NCI-H526 treated with DMSO at 0.1 percent for 48 hours (cell line): ENCODE data around the gene ATP5MK.
"Not testable (repeated sequence)": the region's sequence is repeated elsewhere in the genome, so short reads cannot be mapped to it uniquely, and the experiment has no call there.

Experiments
- DNase-seq: peaks from one replicate; lab custom pipeline; 2025; lab: John Stamatoyannopoulos, UW

Gene ATP5MK, protein sequence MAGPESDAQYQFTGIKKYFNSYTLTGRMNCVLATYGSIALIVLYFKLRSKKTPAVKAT

DNA sequence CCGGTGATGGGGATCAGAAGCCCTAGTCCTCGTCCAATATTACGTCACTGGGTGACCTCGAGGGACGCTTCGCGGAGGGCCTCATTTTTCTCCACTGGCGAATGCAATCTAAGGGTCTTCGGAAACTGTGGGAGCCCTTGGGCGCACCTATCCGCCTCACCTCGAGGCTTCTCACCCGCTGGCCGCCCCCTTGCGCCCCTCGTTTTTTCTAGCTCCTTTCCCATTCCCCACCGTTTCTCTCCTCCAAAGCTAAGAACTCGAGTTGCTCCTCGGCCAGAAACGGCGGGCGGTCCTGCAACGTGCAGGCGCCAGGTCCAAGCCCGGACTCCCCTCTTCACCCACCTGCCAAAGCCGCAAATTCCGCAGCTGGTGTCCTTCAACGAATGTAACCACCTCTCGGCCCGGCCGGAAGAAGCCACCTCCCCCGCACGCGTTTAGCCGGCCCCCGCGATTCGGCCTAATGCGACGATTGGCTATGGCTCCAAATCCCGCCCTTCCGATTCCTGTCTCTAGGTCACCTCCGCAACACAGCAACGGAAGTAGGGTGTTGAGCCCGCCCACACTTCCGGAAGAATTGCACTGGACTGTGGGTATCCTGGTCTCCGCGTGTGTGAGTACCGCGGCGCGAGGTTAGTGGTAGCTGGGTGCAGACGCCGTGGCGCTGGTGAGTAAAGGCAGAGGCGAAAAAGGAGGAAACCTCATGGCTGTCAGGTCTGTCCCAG, at the start of gene ATP5MK, which contains the start of gene PDCD11:
TSS of gene ATP5MK (minus strand) at position 409 of the 722 bp plus-strand sequence. CDS start 4,018 bp downstream, outside the sequence.
TSS of gene PDCD11 (plus strand) at position 560 of the 722 bp plus-strand sequence. CDS start 1,801 bp downstream, outside the sequence.
- peak; percentile 91 for DNase-seq

DNA sequence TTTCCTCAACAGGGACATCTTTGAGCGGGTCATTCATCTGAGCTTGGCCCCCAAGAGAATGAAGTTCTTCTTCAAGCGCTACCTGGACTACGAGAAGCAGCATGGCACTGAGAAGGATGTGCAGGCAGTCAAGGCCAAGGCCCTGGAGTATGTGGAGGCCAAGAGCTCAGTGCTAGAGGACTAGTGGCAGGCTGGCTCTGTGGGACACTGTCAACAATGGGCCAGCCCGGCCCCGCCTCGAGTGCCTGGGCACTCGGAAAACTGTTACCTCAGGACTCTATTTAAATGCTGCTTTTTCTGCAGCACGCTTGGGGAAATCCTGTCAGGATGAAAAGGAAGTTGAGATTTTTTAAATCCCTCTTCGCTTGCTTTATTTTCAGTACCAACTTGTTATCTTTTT, 49.1 kb upstream of the ATP5MK start:
- DNase-seq, result no peak

DNA sequence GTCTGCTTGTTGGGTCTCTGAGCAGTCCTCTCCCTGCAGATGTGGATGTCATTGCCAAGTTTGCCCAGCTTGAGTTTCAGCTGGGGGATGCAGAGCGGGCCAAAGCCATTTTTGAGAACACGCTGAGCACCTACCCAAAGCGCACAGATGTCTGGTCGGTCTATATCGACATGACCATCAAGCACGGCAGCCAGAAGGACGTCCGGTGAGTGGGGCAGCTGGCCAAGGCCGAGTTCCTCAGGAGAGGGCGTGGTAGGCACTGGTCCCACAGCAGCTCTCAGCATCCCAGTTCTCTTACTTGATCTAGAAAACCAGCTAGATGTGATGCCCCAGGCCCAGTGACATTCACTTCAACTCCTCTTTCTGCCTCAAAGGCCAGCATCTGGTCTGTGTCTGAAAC, 48.2 kb upstream of the ATP5MK start:
- DNase-seq, result no peak

DNA sequence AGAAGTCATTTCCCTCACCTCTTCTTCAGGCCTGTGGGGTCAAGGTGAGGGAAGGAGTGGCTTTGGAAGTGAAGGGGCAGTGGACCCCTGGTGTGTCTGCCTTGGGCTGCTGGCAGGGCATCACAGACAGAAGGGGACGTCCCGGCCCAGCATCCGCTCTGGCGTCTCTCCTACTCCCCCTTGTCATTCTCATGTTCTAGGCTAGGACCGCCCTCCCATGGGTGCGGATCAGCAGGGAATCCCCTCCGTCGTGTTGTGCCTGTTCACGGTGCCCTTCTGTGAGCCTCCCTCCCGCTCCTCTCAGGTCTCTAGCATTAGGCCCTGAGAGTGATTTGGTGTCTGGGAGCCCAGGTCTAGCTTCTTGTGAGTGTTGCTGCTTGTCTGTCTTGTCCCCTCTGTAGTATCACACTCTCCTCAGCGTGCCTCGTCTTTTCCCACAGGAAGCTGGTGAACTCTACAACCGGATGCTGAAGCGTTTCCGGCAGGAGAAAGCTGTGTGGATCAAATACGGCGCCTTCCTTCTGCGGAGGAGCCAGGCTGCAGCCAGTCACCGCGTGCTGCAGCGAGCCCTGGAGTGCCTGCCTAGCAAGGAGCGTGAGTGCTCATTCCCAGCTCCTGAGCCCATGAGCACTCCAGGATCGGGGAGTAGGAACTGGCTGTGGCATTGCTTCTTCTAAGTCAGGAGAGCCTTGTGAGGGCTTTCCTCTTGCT, 47.4 kb upstream of the ATP5MK start:
- DNase-seq, result no peak

DNA sequence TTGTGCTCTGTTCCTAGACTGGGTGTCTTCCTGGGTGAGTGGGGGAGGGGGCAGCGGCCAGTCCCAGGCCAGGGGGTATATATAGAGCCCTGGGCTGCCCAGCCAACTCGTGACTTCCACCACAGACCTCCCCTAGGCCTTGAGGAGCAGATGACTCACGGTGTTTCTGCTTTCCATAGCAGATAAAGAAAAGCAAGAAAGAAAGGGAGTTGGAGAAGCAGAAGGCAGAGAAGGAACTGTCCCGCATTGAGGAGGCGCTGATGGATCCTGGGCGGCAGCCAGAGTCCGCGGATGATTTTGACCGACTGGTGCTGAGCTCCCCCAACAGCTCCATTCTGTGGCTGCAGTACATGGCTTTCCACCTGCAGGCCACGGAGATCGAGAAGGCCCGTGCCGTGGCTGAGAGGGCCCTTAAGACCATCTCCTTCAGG, 45.8 kb upstream of the ATP5MK start:
- no peak for DNase-seq

DNA sequence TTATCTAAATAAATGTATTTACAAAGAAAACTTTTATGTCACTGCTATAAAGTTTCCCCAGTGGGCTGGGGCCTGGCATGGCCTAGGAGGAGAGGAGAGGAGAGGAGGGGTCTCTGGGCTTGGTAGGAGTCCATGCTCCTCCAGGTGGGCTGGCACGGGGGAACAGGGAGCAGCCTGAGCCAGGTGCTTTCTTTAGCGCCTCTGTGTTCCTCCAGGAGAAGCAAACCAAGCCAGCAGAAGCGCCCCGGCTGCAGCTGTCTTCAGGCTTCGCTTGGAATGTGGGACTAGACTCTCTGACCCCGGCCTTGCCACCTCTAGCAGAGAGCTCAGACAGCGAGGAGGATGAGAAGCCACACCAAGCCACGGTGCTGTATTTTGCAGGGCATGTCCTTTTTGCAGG, 45.3 kb upstream of the ATP5MK start:
- no peak for DNase-seq

DNA sequence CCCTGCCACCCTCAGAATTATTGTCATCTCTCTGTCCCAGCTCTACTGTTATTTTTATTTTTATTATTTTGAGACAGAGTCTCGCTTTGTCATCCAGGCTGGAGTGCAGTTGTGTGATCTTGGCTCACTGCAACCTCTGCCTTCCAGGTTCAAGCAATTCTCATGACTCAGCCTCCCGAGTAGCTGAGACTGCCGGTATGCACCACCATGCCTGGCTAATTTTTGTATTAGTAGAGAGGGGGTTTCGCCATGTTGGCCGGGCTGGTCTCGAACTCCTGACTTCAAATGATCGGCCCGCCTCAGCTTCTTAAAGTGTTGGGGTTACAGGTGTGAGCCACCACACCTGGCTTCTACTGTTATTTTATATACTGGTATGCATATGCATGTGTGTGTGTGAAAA, 44.9 kb upstream of the ATP5MK start:
- DNase-seq, result no peak

DNA sequence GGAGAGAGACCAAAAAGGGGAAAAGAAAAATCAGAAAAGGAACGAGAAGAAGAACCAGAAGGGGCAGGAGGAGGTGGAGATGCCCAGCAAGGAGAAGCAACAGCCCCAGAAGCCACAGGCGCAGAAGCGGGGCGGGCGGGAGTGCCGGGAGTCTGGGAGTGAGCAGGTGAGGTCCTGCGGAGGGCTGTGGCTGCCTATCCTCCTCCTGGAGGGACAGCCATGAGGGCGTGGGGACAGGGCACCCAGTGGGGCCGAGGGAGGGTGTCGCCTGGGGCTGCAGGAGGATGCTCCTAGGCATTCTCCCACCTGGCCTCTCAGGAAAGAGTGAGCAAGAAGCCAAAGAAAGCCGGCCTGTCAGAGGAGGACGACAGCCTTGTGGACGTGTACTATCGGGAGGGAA, 44.1 kb upstream of the ATP5MK start:
- no peak for DNase-seq

DNA sequence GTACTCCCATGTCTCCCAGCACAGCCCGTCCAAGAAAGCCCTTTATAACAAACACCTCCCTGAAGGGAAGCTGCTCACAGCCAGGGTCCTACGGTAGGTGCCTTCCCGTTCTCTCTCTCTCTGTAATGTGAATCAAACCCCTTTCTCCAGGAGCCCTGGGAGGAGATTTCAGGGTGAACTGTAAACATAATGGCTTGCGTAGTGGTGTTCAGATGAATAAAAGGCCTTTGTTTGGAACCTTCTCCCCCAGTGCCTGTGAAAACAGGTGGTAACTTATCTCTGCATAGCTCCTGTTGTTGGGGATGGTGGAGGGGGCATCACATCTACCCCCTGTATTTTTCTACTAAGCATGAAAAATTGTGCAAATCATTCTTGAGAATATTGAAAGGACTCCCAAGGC, 43.5 kb upstream of the ATP5MK start:
- no peak for DNase-seq

DNA sequence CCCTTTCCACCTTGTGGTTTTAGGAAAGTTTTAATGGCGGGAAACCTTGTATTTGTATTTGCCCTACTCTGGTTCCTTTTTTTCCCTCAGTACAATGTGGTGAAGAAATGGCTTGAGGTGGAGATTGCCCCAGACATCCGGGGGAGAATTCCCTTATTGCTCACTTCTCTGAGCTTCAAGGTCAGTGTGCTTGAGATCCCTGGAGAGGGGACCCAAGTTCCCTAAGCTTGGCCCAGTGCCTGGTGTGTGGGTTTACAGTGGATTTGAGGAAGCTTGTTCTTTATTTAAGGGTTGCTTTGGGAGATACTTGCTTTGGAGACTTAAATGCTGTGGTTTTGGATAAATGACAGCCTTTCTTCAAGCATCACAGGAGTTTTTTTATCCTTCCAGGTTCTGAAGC, 37.6 kb upstream of the ATP5MK start:
- DNase-seq, result no peak

DNA sequence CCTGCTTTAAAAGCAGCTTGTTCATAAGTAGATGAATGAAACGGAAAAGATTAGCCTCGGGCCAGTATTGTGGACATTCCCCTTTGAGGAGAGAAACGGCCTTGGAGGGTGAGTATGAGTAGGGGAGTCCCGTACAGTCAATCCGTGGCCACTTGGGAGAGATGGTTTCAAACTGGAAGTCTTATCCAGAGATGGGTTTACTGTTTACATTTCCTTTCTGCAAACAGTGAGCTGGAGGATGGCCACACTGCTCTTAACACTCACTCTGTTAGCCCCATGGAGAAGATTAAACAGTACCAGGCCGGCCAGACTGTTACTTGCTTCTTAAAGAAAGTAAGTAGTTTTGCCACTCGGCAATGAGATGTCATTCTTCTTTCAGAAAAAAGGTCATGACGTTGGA, 35.6 kb upstream of the ATP5MK start:
- no peak for DNase-seq

DNA sequence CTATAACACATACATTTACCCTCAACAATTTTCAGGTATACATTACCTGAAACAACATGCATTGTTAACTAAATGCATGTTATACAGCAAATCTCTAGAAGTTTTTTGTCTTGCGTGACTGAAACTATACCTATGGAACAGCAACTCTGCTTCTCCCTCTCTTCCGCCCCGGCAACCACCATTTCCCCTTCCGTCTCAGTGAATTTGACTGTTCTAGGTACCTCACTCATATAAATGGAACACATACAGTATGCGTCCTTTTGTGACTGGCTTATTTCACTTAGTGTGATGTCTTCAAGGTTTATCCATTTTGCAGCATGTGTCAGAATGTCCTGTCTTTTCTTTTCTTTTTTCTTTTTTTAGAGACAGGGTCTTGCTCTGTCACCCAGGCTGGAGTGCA, 33.4 kb upstream of the ATP5MK start:
- DNase-seq, result no peak

DNA sequence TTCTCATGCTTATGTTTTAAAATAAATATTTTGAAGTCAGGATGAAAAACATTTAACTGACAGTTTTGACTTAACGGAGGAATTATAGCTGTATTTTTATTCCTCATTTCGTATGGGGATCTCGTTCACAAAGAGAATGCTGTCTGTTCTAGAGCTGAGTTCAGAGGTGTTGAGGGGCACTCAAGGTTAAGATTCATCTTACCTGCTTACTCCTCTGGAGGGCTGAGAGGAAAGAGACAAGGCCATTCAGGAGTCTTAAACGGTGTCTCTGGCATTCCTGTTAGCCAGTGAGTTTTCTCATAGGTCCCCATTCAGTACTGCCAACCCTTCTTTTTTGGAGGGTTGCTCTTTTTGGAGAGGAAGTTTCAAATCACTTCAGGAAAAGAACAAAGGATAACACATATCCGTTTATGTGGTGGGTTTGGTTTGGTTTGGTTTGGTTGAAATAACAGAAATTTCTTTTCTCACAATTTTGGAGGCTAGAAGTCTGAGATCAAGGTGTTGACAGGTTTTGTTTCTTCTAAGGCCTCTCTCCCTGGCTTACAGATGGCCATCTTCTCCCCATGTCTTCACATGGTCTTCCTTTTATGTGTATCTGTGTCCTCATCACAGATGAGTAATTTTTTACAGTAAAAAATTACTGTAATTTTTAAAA, 32.8 kb upstream of the ATP5MK start:
- DNase-seq, result no peak

DNA sequence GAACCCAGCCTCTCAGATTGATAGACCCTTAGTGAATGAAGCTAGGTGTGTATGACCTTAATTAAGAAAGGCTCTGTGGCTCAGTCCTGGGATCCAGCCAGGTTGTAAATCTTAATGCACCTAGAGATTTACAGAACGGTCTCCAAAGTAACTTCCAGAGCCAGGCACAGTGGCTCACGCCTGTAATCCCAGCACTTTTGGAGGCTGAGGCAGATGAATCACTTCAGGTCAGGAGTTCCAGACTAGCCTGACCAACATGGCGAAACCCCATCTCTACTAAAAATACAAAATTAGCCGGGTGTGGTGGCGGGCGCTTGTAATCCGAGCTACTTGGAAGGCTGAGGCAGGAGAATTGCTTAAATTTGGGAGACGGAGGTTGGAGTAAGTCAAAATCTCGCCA, 31.6 kb upstream of the ATP5MK start:
- DNase-seq, result no peak

DNA sequence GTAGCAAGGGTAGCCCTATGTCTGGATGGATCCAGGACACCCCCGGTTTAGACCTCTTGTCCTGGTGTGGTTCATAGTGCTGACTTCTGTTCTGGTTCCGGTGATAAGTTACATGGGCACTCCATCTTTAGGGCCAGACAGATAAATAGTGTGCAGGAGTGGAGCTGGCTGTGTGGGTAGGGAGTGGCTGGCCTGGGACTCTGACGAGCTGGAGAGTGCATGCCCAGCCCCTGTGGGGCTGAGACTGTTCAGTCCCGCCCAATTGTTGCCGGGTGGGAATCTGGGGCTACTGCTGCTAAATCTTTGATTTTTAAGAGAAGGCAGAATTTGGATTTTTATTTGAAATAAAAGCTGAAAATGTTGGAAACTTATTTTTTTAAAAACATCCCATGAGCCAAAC, 27.5 kb upstream of the ATP5MK start:
- no peak for DNase-seq

DNA sequence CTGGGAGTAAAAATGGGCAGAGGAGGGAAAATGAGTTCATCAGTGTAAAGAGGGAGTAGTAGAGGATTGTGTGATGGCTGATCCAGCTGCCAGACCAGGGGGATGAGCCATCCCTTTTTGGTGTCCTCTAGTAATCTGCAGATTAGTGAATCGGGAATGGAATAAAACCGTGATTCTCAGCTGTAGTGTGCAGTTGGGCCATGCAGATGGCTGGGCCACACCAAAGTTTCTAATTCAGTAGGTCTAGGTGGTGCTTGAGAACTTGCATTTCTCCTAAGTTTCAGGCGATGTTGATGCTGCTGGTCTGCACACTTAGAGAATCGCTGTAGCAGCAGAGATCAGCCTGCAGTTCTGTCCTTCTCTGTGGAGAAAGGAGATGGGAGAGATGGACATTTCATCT, 22.8 kb upstream of the ATP5MK start:
- no peak for DNase-seq

DNA sequence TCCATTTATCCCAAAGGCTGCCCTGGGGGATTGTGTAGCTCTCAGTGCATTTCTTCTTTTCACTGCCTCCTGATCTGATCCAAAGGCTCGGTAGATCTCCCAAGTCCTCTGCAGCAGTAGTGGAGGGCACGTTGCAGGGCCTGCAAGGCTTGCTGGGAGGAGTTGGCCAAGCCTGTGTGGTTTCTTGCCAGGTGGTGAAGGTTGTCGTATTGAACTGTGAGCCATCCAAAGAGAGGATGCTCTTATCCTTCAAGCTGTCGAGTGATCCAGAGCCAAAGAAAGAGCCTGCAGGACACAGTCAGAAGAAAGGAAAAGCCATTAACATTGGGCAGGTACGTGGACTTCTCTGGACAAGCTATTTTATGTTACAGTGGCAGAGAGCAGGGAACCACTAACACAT, 21.3 kb upstream of the ATP5MK start:
- DNase-seq, result no peak

DNA sequence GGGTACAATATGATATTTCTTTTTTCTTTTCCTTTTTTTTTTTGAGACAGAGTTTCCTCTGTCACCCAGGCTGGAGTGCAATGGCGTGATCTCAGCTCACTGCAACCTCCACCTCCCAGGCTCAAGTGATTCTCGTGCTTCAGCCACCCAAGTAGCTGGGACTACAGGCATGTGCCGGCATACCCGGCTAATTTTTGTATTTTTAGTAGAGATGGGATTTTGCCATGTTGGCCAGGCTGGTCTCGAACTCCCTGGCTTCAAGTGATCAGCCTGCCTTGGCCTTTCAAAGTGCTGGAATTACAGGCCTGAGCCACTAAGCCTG, 20.8 kb upstream of the ATP5MK start:
- DNase-seq, result not testable (repeated sequence)

DNA sequence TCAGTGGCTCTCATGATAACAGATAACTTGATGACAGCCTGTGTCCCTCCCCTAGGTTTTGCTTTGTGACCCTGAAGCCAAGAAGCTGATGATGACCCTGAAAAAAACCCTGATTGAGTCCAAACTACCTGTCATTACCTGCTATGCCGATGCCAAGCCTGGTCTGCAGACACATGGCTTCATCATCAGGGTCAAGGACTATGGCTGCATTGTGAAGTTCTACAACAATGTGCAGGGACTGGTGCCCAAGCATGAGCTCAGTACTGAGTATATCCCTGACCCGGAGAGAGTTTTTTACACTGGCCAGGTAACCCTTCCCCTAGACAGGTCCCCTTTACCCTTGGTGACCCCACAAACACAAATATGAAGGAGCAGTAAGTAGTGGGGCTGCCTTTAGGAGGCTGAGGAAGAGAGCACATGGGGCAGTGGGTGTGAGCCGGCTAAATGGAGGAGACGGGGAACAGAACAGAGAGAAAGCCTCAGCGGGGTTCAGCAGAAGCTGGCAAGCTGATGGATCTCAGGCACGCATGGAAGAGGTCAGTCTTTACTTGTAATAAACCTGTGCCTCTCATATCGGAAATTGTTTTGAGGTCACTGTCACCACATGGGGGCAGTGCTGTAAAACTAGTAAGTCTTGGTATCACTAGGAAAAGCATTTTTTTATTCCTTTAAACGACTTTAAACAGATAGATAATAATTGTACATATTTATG, 20.3 kb upstream of the ATP5MK start:
- DNase-seq, result no peak

DNA sequence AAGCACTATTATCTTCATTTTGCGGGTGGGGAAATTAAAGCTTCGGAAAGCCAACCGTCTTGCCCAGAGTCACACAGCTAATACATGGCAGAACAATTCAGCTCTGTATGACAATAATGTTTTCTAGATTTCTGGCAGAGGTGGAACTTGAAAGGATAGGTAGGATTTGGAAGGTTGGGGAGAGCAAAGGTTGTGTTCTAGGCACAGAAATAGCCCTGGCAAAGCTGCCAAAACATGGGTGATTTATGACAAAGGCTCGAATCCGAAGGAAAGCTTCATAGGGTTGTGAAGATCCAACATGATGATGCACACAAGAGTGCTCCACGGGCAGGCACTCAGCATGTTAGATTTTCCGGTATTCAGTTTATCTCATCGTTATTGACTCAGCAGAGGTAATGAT, 19.3 kb upstream of the ATP5MK start:
- no peak for DNase-seq

DNA sequence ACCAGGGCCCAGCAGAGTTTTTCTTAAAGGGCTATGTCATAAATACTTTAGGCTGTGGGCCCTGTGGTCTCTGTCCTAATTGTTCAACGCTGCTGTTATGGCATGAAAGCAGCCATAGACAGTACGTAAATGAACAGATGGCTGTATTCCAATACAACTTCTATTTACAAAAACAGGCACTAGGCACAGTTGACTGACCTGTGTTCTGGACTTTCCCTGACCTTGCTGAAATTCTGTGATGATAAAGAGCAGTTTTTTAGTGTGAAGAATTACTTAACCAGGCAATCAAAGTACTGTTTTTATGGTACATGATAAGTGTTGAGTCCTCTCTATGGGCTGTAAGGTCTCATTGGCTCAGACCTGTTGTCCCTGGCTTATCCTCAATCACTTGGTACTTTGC, 17.3 kb upstream of the ATP5MK start:
- no peak for DNase-seq

DNA sequence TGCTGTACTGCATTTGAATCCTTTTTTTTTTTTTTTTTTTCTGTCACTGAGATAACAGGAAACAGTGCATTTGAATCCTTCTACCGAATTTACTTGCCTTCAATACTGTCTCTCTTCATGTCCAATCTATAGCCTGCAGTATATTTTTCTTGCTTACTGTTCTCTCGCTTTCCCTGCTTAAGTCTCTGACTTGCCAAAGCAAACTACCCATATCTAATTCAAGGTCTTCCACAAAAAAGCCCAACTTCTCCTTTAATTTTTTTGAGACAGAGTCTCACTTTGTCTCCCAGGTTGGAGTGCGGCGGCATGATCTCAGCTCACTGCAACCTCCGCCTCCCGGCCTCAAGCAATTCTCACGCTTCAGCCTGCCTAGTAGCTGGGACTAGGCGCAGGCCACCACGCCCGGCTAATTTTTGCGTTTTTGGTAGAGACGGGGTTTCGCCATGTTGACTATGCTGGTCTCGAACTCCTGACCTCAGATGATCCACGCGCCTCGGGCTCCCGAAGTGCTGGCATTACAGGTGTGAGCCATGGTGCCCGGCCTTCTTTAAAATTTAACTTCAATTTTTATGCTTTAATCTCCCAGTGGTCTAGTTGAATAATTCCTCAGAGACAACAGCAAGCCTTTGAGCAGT, 1.0 kb upstream of the ATP5MK start:
- no peak for DNase-seq
